PC-9 (cell line): Measurements from ENCODE around the gene PHLDB2. TPM values are rescaled to one million over a fixed set of nuclear protein-coding genes. Genes with fewer than 3 reads are reported as not detected.
A peak's percentile ranks its signal among the peaks of the same experiment; 100 is the strongest.

ENCODE experiments used
- BruUV-seq: library from RNA; stranded (reverse); fragments of 400-500 nt; replicated peaks from 2 replicates; lab custom pipeline; 2021; lab: Mats Ljungman, UMichigan
- CTCF ChIA-PET: fragments of 300-600 bp; sonication (Branson Sonifier 250); formaldehyde crosslinking; loops from one replicate; lab custom pipeline; 2022; ENCODE audit warnings: antibody characterized with exemption; lab: Charles Lee
- POLR2A ChIA-PET: fragments of 300-600 bp; sonication (Branson Sonifier 250); formaldehyde crosslinking; loops from one replicate; lab custom pipeline; 2022; ENCODE audit warnings: antibody characterized with exemption; ENCODE audit not compliant: unreplicated experiment; lab: Charles Lee
- DNase-seq, 2 experiments: peaks; one replicate each; pipeline versions ENCODE4 v3.0.0 to v3.0.0-alpha.2; 2015 to 2022; ENCODE audit warnings: mixed read lengths in 1 of 2
- H2AFZ ChIP-seq: fragments of 200-600 bp; sonication (generic); 2 replicates; pipeline ENCODE4 v1.8.1; 2017; ENCODE audit warnings: antibody characterized with exemption
- H3F3A ChIP-seq: fragments of 200-600 bp; sonication (generic); 2 replicates; pipeline ENCODE4 v1.8.1; 2017; ENCODE audit warnings: antibody characterized with exemption, mild to moderate bottlenecking, low read depth; ENCODE audit not compliant: insufficient read depth
- H3K27ac ChIP-seq: fragments of 200-600 bp; sonication (generic); 2 replicates; pipeline ENCODE4 v1.6.1; 2016; ENCODE audit warnings: mixed run types
- H3K27me3 ChIP-seq: fragments of 200-600 bp; sonication (generic); 2 replicates; pipeline ENCODE4 v1.6.1; 2016; ENCODE audit warnings: low read depth, mixed run types; ENCODE audit not compliant: insufficient read depth
- H3K36me3 ChIP-seq: fragments of 200-600 bp; sonication (generic); 2 replicates; pipeline ENCODE4 v1.6.1; 2016; ENCODE audit warnings: low read depth, mixed run types
- H3K4me1 ChIP-seq: fragments of 200-600 bp; sonication (generic); replicated peaks from 2 replicates; pipeline ENCODE4 v1.6.1; 2016; ENCODE audit warnings: mixed run types; ENCODE audit not compliant: insufficient read depth
- H3K4me2 ChIP-seq: fragments of 200-600 bp; sonication (generic); 2 replicates; pipeline ENCODE4 v1.6.1; 2017; ENCODE audit warnings: mixed run types
- H3K4me3 ChIP-seq: fragments of 200-600 bp; sonication (generic); 2 replicates; pipeline ENCODE4 v1.6.1; 2016; ENCODE audit warnings: mixed run types
- H3K79me2 ChIP-seq: fragments of 200-600 bp; sonication (generic); 2 replicates; pipeline ENCODE4 v1.6.1; 2017; ENCODE audit warnings: low read depth, mixed run types
- H3K9me2 ChIP-seq: fragments of 200-600 bp; sonication (generic); 2 replicates; pipeline ENCODE4 v1.8.1; 2017; ENCODE audit warnings: mild to moderate bottlenecking; ENCODE audit not compliant: insufficient read depth
- H3K9me3 ChIP-seq: fragments of 200-600 bp; sonication (generic); 2 replicates; pipeline ENCODE4 v1.8.1; 2016; ENCODE audit warnings: low read depth; ENCODE audit not compliant: insufficient read depth
- H4K20me1 ChIP-seq: fragments of 200-600 bp; sonication (generic); 2 replicates; pipeline ENCODE4 v1.8.1; 2017; ENCODE audit not compliant: insufficient read depth
- EZH2 ChIP-seq: fragments of 200-600 bp; sonication (generic); IDR thresholded peaks from 2 replicates; pipeline ENCODE4 v1.8.0; 2017; ENCODE audit warnings: antibody characterized with exemption, low read depth
- intact Hi-C: fragments of 100-400 bp; cut with micrococcal nuclease; formaldehyde crosslinking; loops from one replicate; pipeline ENCODE4 v1.10.0; 2022; ENCODE audit not compliant: unreplicated experiment
- total RNA-seq: library from RNA; stranded (reverse); gene quantifications from 2 replicates; pipeline ENCODE4 v1.2.3, GENCODE V29; 2021
- TF ChIP-seq, protein P1 (sequence below): fragments of 200-600 bp; sonication (generic); conservative IDR thresholded peaks from 2 replicates; pipeline ENCODE4 v1.6.1; 2017; ENCODE audit warnings: mixed run types, antibody characterized with exemption, mild to moderate bottlenecking, moderate library complexity

The PHLDB2 gene
- total RNA-seq, 1 experiment from 2014 or later, result 42.7 TPM

- Histone ChIP-seq H3F3A (peaks cover 49% of the 10 kb centered on the region), H3K36me3 (0 out of 2 replicates have a peak, but pooled peaks cover 3% of the 10 kb centered on the region), H3K9me3 (no peaks in the 10 kb centered on the region), H3K4me3 (peak overlapping the region; percentile 65; the same call in 1 of the 2 replicates), H3K9me2 (no peaks in the 10 kb centered on the region), H3K27ac (peak overlapping the region; percentile 65; the same call in 1 of the 2 replicates), H4K20me1 (no peaks in the 10 kb centered on the region), H2AFZ (no peak overlapping the region), H3K4me1 (peaks cover 58% of the 10 kb centered on the region), H3K27me3 (no peaks in the 10 kb centered on the region), H3K79me2 (peaks cover 89% of the 10 kb centered on the region), H3K4me2 (peak overlapping the region; percentile 90)
- no peak for DNase-seq
- POLR2A ChIA-PET, result interaction anchor here (0.6 to 0.7 kb wide), 2 partner anchors 101 to 377 kb away, joined by 3 to 7 read pairs; no protein-coding TSS in a partner anchor
- CTCF ChIA-PET, result interaction anchor here (0.5 to 0.6 kb wide), 2 partner anchors 59 to 146 kb away, joined by 3 to 6 read pairs; no protein-coding TSS in a partner anchor
- no TSS peak for BruUV-seq
- no peak for TF ChIP-seq EZH2
- TF ChIP-seq, protein P1, sequence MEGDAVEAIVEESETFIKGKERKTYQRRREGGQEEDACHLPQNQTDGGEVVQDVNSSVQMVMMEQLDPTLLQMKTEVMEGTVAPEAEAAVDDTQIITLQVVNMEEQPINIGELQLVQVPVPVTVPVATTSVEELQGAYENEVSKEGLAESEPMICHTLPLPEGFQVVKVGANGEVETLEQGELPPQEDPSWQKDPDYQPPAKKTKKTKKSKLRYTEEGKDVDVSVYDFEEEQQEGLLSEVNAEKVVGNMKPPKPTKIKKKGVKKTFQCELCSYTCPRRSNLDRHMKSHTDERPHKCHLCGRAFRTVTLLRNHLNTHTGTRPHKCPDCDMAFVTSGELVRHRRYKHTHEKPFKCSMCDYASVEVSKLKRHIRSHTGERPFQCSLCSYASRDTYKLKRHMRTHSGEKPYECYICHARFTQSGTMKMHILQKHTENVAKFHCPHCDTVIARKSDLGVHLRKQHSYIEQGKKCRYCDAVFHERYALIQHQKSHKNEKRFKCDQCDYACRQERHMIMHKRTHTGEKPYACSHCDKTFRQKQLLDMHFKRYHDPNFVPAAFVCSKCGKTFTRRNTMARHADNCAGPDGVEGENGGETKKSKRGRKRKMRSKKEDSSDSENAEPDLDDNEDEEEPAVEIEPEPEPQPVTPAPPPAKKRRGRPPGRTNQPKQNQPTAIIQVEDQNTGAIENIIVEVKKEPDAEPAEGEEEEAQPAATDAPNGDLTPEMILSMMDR, result no peak
- intact Hi-C loops, result no loop called here
These were observed 3.9 kb downstream of the PHLDB2 start for GRCh38 chr3:111862974-111863373.

DNA sequence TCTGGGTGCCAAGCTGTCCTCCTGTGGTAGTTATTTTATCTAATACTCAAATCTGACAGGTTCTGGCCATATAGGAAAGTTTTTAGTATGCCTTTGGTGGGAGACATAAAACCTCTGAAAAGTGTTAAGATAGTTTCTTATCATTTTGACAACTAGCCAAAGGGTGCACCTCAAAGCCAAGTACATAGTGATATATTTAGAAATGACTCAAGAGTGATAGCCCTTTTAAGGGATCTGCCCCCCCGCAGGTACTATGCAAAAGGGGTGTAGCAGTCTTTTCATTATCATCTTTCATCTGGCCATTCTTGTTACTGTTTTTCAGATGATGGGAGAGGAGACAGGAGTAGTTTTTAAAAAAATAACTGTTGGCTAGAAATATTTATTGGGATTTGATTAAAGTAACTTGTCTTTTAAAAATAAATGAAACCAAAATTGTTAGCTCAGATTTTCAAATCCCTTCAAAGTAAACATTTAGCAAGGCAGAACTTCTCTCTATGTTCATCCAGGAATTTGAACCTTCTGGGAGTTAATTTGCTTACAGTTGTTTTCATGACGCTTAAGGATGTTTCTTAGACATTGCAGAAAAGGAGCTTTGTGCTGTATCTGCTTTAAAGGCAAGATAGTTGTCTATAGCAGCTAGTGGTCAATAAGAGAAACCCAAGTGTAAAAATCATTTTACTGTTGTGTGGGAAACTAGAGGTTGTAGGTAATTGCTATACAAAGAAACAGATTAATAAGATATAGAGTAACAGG is 5.1 kb downstream of the PHLDB2 start:
- H3K4me2 ChIP-seq, result peak overlapping the region; percentile 90
- H3K79me2 ChIP-seq, result peaks cover 92% of the 10 kb centered on the region
- ChIA-PET POLR2A (interaction anchor here (0.6 to 1.1 kb wide), 3 partner anchors 103 to 187 kb away, joined by 3 to 62 read pairs (median 7); no protein-coding TSS in a partner anchor), CTCF (interaction anchor here (0.6 to 1.3 kb wide), 5 partner anchors 15 to 147 kb away, joined by 3 to 10 read pairs (median 3); no protein-coding TSS in a partner anchor)
- peaks cover 50% of the 10 kb centered on the region for H3K4me1 ChIP-seq
- H3F3A ChIP-seq, result peaks cover 40% of the 10 kb centered on the region
- peak overlapping the region; percentile 65; the same call in 1 of the 2 replicates for H3K4me3 ChIP-seq
- no peaks in the 10 kb centered on the region for H4K20me1 ChIP-seq
- H3K36me3 ChIP-seq, result 0 out of 2 replicates have a peak, but pooled peaks cover 3% of the 10 kb centered on the region
- intact Hi-C loops, result no loop called here
- no peak overlapping the region for H2AFZ ChIP-seq
- TF ChIP-seq EZH2, result no peak
- TF ChIP-seq, protein P1, result no peak
- no peak for DNase-seq
- peak overlapping the region; percentile 65 for H3K27ac ChIP-seq
- H3K9me2 ChIP-seq, result no peaks in the 10 kb centered on the region
- H3K9me3 ChIP-seq, result no peaks in the 10 kb centered on the region
- no TSS peak for BruUV-seq
- no peaks in the 10 kb centered on the region for H3K27me3 ChIP-seq

DNA sequence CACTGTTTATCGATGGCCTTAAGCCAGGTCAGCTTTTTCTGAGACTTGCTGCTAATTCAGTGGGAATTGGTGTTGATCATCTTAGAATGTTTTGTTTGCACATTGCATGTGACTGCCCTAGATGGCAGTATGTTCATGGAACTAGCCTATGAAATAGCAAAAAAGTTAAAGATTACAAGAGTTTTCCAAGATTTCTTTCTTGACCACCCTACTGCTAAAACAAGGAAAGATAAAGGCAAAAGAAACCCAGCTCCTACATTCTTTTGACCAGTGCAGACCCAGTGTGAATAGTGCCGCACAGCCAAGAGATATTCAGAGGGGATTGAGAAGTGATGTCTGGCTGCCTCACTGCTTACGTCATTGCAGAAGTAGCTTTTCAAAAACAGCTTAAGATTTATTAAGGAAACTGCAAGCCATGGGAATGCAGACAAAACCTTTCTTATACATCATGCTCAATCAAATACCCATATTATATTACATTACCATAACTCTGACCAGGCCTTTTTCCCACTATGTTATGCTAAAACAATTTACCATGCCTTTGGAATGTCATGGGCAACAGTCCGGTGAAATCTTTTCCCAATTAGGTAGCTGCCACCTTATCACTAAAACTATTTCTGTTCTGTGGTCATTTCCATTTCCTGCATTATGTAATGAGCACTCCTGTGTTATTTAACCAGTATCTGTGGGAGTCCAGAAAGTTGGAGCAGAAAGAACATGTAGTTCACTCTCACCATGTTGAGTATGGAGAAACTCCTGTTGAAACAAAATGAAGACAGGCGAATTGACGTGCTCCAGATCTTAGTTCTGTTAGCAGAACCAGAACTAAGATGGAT is 6.0 kb downstream of the PHLDB2 start:
- CTCF ChIA-PET, result interaction anchor here (0.6 to 1.2 kb wide), 7 partner anchors 16 to 148 kb away, joined by 3 to 10 read pairs (median 4); no protein-coding TSS in a partner anchor
- H3K9me3 ChIP-seq, result no peaks in the 10 kb centered on the region
- POLR2A ChIA-PET, result interaction anchor here (0.5 to 1.1 kb wide), 7 partner anchors 53 to 126 kb away, joined by 3 to 62 read pairs (median 4); partner anchors contain the start of gene ABHD10
- TF ChIP-seq EZH2, result no peak
- TF ChIP-seq, protein P1, result peak; percentile 47; the same call in 1 of the 2 replicates
- peak; percentile 27 to 90 for DNase-seq
- no peaks in the 10 kb centered on the region for H3K9me2 ChIP-seq
- H3K4me3 ChIP-seq, result 0 out of 2 replicates have a peak overlapping the region, but pooled peaks have one; percentile 0
- peak overlapping the region; percentile 90 for H3K4me2 ChIP-seq
- H2AFZ ChIP-seq, result no peak overlapping the region
- peaks cover 53% of the 10 kb centered on the region for H3K4me1 ChIP-seq
- H4K20me1 ChIP-seq, result no peaks in the 10 kb centered on the region
- peak overlapping the region; percentile 65 for H3K27ac ChIP-seq
- H3K36me3 ChIP-seq, result peaks cover 3% of the 10 kb centered on the region; the same call in 1 of the 2 replicates
- intact Hi-C loops, result loop anchor here (1.0 kb wide), 5 partner anchors 38 to 130 kb away; no protein-coding TSS in a partner anchor
- TSS peak; percentile 17 for BruUV-seq
- H3K27me3 ChIP-seq, result no peaks in the 10 kb centered on the region
- H3K79me2 ChIP-seq, result peaks cover 98% of the 10 kb centered on the region
- peaks cover 37% of the 10 kb centered on the region for H3F3A ChIP-seq
